Upper lobe of right lung (tissue), 1 donor: ENCODE measurements around the gene NEUROD6. TPM values are rescaled to one million over a fixed set of nuclear protein-coding genes. Genes with fewer than 3 reads are reported as not detected.

Source experiments
- ATAC-seq: fragments of 200-7000 bp; cut with Tn5 transposase; one replicate; pipeline ENCODE4 v1.9.1; 2020; ENCODE audit warnings: mild to moderate bottlenecking, moderate library complexity
- DNase-seq: peaks from one replicate; pipeline ENCODE4 v3.0.0-alpha.2; 2020
- H3K27ac ChIP-seq: fragments of 200-600 bp; one replicate; pipeline ENCODE4 v1.8.0; 2022
- H3K27me3 ChIP-seq: fragments of 200-600 bp; one replicate; pipeline ENCODE4 v1.8.0; 2022; ENCODE audit warnings: mild to moderate bottlenecking
- H3K36me3 ChIP-seq: fragments of 200-600 bp; one replicate; pipeline ENCODE4 v1.8.0; 2022
- H3K4me1 ChIP-seq: fragments of 200-600 bp; one replicate; pipeline ENCODE4 v1.8.0; 2022
- H3K4me3 ChIP-seq: fragments of 200-600 bp; one replicate; pipeline ENCODE4 v1.8.0; 2022; ENCODE audit warnings: mild to moderate bottlenecking
- H3K9me3 ChIP-seq: fragments of 200-600 bp; one replicate; pipeline ENCODE4 v1.8.0; 2022
- CTCF ChIP-seq: fragments of 200-600 bp; IDR thresholded peaks from one replicate; pipeline ENCODE4 v1.8.0; 2022; ENCODE audit warnings: antibody characterized with exemption
- intact Hi-C: fragments of 100-400 bp; cut with DNase I; formaldehyde crosslinking; loops from one replicate; pipeline ENCODE4 v1.11.0; 2022
- total RNA-seq: library from RNA; stranded (reverse); fragmentation: NEBNext Ultra II Directional; extraction: Animal tissue kit (Norgen Biotek cat#: 25700); gene quantifications from one replicate; pipeline ENCODE4 v1.2.1, GENCODE V29; 2021
- donor health status: DM: no; HTN: yes; CAD: no; lungs with severe emphysema.

The NEUROD6 gene
- total RNA-seq, 1 donor from 2014 or later, result not detected

DNA sequence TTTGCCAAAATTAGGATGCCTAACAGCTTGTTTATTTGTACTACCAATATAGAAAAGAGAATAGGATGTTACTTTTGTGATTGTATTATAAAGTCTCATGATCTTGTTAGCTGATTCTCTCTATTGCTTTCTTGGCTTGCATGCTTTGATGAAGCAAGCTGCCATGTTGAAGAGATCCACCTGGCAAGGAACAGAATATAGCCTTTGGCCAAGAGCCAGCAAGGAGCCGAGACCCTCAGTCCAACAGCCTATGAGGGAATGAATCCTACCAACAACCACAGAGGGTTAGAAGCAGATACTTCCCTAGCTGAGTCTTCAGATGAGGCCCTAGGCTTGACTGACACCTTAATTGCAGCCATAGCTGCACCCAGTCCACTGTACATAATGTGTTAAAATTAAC, 41.2 kb downstream of the NEUROD6 start:
- DNase-seq, result no peak
- no peak overlapping the region for H3K27ac ChIP-seq
- no peaks in the 10 kb centered on the region for H3K9me3 ChIP-seq
- no peak for ATAC-seq
- H3K27me3 ChIP-seq, result no peaks in the 10 kb centered on the region
- no peak for TF ChIP-seq CTCF
- H3K36me3 ChIP-seq, result no peaks in the 10 kb centered on the region
- intact Hi-C loops, result no loop called here
- H3K4me3 ChIP-seq, result no peak overlapping the region
- no peaks in the 10 kb centered on the region for H3K4me1 ChIP-seq

GRCh38 chr7:31290601-31291000, 49.9 kb downstream of the NEUROD6 start:
- Histone ChIP-seq H3K27ac (no peak overlapping the region), H3K4me1 (no peaks in the 10 kb centered on the region), H3K36me3 (no peaks in the 10 kb centered on the region), H3K4me3 (no peak overlapping the region), H3K9me3 (no peaks in the 10 kb centered on the region), H3K27me3 (no peaks in the 10 kb centered on the region)
- DNase-seq, result no peak
- TF ChIP-seq CTCF, result no peak
- intact Hi-C loops, result no loop called here
- ATAC-seq, result no peak

Other genes starting within 250 kb of the NEUROD6 start
- gene ITPRID1, start 173.4 kb upstream of the NEUROD6 start, total RNA-seq, result not detected